Stimulated activated CD4-positive, alpha-beta T cell treated with anti-CD3 and anti-CD28 coated beads, Interleukin-1b, Interleukin-23, amount 100 ng/mL, for 1 hour (primary cell): Measurements from ENCODE around the gene AAMP.

Experiments used
- DNase-seq, 2 donors: peaks; one replicate each; pipeline ENCODE4 v3.0.0-alpha.2; 2020; ENCODE audit warnings: low read depth in 2 of 2

Gene AAMP

DNA sequence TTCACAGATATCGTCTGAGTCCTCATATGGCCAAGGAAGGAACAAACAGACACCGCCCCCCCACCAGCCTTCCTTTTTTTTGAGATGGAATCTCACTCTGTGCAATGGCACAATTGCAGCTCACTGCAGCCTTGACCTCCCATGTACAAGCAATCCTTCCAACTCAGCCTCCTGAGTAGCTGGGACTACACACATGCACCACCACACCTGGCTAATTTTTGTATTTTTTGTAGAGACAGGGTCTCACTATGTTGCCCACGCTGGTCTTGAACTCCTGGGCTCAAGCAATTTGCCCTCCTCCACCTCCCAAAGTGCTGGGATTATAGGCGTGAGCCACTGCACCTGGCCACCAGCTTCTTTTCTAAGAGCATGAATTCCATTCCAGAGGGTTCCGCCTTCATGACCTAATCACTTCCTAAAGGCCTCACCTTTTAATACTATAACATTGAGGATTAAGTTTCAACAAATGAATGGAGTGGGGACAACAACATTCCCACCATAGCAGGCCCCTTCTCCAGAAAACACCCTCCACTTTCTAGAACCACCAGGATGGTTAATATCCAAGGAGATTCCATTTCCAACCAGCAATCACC, 24.6 kb upstream of the AAMP start:
- DNase-seq: no peak

DNA sequence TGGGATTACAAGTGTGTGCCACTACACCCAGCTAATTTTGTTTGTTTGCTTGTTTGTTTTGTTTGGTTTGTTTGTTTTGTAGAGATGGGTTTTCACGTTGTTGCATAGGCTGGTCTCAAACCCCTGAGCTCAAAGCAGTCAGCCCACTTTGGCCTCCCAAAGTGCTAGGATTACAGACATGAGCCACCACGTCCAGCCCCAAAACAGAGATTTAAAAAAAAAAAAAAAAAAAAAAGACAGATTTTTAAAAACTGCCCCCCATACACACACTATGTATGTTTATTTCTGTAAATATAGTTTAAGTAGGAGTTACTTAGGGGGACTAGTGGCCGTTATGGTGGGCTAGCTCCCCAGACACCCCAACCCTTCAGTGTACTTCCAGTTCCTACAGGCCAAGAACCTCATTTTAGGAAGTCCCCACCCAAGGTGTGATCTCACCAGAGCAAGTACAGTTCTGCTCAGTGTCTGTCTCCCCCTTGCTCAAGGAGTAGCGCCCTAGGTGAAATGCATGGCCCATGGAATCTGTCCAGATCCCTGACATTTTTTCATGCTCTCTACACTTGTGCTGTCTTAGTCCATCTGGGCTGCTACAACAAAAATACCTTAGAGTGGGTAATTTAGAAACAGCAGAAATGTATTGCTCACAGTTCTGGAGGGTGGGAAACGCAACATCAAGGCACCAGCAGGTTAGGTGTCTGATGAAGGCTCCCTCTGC, 23.9 kb upstream of the AAMP start:
- no peak for DNase-seq

DNA sequence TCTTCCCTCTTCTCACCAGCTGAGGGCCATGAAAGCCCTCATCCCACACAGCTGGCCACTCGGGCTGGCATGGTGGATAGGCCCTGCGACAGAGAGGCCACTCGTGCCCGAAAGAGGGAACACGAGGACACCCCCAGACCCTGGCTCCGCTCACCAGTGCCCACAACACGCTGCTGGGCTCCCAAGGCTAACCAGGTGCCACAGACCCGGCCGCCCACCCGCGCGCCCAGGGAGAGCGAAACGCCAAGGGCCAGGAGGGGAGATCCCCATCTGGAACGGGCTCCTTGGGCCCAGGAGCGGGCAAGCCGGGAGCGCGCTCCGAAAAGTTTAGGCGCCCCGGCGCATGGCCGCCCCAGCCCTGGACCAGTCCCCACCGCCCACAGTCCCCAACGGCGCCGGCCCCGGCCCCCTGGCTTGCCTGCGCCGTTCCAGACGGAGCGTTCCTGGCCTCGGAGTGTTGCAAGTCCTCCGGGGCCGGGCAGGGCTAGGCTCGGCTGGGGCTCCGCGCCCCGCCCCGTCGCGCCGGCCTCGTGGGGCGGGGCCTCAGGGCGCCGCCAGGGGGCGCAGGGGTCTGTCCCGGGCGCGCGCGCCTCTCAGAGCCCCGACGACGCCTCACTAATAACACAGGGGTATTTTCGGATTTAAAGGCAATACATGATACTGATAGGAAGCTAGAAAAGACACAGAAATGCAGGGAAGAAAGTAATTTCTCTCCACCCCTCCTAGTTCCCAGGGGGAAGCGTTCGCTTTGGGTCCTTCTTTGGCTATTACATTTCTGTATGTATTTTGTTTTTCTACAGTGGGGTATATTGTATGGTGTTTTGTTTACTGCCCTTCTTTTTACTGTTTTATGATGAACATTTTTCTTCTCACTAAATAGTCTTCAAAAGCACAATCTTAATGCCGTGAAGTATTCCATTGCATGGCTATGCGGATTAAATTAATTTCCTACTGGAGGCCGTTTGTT, 22.4 kb upstream of the AAMP start, which contains the start of gene TMBIM1:
TMBIM1 (minus strand) TSS at position 456 of the 967 bp plus-strand sequence. CDS start 10,362 bp downstream, outside the sequence.
- peak; percentile 65 to 72 for DNase-seq

DNA sequence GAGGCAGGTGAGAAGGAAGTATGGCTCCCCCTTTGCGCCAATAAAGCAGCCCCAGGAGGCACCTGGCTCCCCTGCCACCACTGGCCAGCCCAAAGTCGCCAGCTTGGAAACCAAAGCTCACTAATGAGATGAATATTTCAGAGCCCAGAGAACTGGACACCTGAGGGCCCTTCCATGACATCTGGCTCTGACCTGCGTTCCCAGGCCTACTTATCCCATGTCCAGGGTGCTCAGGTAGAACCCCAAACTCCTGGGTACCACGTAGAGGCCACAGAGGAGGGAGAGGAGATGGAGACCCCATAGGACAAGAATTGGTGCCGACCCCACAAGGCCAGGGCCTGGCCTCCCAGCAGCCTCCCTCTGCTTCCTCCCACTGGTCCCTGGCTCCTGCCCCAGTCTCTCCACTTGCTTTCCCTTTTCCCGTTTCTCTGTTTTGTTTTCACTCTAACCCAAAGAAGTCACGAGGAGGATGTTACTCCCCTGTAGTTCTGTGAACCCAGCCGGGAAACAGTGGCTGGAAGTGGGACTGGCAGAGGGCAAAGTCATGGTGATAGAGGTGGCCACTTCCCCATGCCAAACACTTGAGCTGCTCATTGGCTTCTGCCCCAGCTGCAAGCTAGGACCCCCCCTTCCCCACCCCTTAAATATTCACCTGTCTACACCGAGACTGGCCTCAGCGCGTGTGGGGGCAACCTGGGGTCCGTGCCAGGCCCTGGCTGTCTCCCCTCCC, 21.5 kb upstream of the AAMP start:
- DNase-seq: no peak

DNA sequence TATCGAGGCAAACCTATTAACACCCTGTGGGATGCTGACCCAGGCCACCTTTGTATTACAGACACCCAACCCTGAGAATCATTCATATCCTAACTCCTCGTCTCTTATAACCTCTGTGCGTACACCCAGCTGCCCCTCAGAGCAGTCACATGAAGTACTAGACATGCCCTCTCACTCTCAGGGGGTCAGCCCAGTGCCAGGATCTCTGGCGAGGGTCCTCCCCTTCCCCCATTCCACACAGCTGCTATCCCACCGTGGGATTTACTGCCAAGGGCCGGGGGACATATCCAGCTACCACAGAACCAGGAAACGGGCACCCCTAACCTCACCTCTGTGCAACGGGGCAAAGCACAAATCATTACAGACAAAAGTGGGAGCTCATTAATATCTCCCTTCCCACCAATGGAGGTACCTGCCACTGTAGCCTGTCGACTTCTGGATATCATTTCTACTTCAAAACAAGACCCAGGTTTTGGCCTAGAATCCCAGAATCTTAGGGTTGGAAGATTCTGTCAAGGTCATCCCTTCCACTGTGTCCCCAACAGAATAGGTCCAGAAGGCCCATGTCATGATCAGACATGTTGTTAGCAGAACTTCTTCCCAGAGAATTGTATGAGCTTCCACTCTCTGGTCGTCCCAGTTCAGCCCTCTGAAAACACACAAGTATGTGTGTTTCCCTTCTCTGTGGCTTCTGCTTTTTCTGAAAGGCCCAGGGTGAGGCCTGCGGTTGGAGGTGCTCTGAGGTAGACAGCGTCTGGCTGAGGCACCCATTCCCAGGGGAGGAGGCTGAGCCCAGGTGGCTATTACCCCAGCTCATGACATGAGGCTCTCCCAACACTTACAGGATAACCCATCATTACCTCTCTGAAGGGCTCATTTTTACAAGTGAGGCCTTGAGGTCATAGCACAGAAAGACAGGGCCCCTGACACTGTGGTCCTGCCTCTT, 20.7 kb upstream of the AAMP start:
- no peak for DNase-seq

DNA sequence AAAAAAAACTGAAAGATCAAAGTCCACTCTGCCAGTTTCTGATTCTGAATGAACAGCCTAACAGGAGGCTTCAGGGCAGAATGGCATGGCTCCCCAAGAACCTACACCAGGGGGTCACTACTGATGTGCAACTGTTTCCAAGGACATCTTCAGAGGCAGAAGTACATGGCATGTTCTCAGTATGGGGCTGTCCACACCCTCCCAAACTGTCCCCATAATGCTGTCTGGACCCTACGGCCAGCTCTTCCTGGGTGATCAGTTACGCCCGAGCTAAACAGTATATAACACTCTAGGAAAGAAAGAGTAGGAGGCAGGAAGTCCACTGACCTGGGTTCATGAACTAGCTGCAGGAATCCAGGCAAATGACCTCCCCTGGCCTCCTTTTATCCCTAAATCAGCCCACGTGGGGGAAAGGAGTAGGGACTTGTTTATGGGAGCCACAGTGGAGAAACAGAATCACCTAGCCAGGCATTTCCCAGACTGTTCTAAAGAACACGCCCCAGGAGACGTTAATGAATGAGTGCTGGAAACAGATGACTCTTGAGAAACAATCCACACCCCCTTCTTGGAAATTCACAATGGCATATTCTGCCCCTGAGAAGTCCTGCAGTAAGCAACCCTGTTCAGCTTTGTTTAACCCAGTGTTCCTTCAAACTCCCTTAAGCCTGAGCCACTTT, 19.8 kb upstream of the AAMP start:
- no peak for DNase-seq

DNA sequence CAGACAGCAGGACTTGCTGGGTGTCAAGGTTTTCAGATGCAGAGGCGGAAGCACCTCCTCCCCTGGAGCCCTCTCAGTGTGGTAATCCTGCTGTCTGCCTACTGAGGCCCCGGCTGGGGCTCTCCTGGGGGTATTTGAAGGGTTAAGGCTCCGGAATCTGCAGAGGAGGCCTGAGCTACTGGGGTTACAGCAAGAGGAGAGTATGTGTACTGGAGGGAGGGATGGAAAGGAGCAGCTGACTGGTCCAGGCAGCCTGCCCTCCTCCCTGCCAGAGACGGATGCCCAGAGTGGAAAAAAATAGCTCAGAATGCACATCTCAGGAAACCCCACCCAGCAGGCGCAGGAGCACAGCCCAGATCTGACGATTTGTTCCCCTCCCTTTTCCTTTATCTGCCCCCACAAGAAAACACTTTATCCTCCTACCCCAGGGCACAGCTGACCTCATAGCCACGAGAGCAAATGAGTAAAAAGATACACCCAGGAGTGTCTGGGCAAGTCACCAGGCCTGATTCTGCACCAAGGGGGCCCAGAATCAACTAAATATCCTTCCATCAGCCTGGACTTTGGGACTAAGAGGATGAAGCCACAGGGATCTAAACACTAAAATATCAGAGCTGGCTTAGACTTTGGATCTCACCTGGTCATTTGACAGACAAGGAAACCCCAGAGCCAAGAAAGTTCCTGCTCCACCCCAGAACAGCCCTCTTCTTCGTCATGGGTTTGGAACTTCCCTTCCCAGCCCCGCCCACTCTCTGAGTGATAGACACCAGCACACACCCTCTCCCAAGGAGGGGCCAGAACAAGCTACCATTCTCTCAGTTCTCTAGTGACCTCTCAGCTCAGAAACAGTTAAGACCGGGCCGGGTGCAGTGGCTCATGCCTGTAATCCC, 16.9 kb upstream of the AAMP start:
- peak; percentile 47 to 72 for DNase-seq

DNA sequence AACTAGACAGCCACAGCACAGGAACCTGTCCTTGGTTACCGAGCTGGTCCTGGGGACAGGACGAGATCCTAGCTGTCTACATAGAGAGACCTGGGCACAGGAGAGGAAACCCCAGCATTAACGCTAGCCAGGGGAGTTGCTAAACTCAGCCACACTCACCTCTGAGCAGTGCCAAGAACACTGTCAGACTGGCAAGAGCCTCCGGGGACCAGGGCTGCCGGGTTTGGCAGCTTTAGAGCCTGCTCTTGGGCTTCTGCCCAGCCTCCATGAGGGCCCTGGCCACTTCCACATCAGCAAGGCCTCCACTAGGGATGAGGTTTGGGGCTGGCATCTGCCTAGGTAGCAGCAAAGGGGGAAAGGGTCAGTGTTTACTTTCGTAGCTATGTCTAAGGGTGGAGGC, 15.7 kb upstream of the AAMP start:
- DNase-seq: no peak

DNA sequence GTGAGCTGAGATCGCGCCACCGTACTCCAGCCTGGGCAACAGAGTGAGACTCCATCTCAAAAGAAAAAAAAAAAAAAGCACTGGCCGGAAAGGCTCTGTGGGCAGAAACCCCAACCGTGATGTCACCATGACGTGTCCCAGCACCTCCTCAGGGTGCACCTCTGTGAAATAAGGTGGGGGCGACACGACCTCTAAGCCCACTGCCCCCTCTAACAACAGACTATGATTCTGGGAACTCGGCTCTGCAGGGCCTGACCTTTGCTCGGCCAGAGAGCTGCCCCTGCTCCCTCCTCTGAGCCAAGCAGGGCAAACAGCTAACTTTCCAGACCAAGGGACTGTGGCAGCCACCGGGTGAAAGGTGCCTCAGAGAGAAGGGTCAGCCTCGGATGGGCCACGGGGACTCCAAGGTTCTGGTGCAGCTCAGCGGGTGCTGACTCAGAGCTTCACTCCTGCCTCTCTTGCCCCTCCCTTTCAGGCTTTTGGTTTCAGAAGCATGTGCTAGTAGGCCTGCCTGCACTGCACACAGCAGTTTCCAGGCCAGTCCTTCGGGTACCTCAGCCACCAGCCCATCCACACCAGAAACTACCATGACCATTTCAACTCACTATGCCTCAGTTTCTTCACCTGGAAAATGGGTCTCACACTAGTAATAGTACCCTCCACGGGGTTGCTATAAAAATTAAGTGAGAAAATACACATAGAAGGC, 14.3 kb upstream of the AAMP start:
- peak in 1 of 2 donors; percentile 24 for DNase-seq

DNA sequence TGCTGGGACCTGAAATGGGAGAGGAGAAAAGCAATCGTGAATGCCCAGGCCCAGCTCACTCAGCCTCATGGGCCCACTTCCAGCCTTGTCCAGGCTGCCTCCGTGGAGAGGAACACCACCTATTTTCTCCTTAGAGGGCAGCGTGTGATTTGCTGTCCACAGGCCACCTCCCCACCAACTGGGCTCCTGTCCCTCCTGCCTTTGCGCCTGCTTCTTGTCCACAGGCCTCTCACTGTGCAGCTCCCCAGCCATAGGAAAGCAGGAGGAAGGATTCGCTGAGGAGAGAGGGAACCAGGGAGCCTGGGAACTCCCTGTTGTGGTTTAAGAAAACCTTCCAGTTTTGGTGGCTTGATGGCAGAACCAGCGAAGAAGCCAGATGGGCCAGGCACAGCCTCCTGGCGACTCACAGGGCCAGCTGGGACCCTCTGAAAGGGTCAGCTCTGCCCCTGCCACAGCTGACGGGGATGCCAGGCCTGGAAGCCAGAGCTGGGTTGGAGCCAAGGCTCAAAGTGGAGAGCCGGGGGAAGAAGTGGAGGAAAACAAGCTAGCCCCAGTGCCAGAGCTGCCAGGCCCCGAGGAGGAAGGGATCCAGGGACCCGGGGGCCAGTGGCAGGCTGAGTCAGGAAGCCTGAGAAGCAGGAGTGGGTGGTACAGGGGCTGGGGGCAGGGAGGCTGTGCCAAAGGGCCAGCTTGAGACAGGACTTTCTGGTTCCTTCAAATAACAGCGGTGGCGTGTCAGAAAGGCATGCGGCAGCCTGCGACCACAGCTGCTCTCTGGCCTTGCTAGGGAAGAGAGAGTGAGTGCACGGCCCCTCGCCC, 12.4 kb upstream of the AAMP start:
- no peak for DNase-seq

DNA sequence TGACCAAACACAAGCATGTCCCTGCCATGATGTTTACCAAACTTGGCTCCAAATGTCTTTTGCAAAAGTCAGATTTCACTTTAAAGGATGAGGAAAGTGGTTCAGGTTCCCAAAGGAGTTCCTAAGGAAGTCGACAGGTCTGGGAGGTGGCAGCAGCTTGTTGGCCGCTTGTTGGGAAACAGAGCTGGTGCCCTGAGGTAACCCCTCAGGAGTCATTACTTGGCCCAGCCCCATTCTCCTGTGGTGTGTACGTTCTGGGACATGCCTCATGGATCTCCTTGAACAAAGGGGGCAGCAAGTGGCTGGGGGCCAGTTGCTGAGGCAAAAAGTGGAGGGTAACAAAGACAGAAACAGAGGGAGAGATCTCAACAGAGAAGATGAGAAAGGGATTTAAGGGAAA, 11.5 kb upstream of the AAMP start:
- DNase-seq: no peak

DNA sequence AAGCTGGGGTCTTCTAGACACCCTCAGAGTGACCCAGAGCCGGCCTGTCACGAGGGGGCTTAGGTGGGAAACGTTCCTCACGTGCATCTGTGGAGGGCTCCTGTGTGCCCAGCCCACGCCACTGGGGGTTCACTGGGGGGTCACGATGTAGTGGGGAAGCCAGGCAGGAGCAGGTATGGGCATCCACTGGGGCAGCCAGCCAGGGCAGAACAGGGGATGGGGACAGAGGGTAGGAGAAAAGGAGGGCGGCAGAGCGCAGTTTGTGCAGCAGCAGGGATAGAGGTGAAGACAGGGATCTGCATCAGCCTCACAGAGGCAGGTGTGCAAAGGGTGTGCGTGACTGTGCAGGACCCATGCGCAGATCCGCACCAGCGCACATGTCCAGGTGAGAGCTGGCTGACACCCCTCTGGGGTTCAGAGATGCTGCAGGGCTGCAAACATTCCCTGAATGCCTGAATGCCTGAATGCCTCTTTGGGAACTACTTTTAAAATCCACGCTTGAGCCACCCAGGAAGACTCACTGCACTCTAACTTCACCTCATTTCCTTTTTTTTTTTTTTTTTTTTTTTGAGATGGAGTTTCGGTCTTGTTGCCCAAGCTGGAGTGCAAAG, 10.4 kb upstream of the AAMP start:
- no peak for DNase-seq

DNA sequence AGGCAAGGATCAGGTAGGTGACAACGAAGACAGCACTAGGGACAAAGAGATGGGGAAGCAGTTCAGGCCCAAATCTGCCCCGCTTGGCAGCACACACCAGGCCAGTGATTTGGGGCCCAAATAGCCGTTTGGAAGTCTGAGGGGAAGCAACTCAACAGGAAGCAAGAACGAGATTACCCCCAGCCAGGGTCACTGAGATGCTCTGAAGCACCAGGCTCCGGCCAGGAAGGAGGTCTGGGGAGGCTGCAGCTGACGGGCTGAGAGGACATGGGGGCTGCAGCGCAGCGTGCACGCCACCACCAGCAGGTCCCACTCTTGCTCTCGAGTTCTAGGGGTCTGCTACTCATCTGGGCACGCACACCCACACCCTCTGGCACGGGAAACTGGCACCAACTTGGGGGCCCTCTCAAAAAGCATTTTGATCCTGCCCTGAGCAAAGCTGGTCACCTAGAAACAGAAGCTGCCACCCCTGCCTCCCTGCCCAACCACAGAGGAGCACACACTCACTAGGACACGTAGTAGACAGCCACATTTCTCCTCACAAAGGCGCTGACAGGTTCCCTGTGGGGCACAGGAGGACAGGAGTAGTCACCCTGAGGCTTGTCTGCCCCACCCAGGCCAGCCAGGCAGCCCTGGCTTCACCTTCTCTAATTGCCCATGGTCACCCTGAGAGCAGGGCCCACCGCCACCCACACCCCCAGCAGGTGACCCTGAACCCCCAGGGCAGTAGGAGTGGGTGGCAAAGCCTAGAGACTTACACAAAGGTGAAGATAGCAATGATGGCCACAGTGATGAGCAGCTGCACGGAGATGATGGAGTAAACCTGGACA, 8.8 kb upstream of the AAMP start:
- no peak for DNase-seq

DNA sequence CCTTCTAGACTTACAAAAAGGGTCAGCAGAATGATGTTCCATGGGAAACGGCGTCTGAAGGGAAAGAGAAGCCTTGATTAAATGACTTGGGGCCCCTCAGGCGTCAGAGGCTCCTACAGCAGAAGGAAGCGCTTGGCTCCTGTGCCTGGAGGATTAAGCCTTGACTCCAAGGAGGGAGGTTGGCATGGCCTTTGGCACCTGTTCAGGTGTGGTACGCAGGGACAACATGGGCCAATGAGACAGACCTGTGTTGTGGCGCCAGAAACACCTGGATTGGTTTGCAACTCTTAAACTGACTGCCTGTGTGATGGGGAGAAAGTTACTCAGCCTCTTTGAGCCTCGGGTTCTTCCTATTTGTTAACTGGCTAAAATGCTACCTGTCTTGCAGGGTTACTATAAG, 8.0 kb upstream of the AAMP start:
- no peak for DNase-seq

DNA sequence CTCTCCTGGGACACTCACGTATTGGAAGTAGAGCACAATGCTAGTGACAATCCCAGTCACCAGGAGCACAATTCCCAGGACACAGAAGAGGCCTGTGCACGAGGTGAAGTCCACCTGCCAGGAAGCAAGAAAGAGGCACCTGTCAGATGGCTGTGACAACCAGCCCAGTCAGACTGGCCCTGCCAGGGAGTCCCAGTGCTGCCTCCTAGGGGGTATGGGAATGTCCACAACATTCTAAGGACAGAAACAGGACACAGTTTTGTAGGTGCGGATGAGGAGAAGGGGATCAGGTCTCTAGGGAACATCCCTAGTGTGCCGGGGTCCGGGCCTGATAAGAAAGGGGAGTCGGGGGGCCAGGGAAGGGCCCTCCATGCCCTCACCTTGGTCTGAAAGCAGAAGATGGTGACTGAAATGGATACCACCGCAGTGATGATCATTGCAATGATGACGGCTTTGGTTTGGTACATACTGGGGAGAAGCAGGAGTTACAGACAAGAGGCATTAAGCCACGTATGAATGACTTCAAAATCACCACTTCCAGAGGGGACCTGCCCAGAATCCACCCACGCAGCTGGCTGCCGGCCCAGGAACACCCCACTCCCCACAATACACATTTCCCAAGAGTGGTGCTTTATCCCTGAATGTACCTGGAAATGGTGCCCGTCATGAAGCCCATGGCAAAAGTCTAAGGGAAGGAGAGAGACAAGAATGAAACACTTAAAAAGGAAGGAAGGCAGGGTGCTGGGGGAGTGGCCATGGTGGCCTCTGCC, 7.2 kb upstream of the AAMP start:
- no peak for DNase-seq
